A549 (cell line): ENCODE data around the gene BNIP5. TPM values are rescaled to one million over a fixed set of nuclear protein-coding genes. Genes with fewer than 3 reads are reported as not detected.

Experiments used
- ATAC-seq, 2 experiments: fragments of 200-7000 bp in 1 of 2; fragments of >200 bp in 1 of 2; cut with Nextera tagmentation in 1 of 2; cut with Tn5 transposase in 1 of 2; 3 replicates each; pipeline versions ENCODE4 v1.8.0 to v1.9.1; 2018 to 2020; ENCODE audit warnings: mild to moderate bottlenecking in 1 of 2, moderate library complexity in 1 of 2
- CTCF ChIA-PET: fragments of 300-600 bp; sonication (Branson Sonifier 250); formaldehyde crosslinking; extraction: SDS; loops from one replicate; lab custom pipeline; 2021; ENCODE audit warnings: antibody characterized with exemption, inconsistent platforms; lab: Yijun Ruan, JAX
- POLR2A ChIA-PET: fragments of 350-600 bp; formaldehyde crosslinking; extraction: SDS; loops from one replicate; lab custom pipeline; 2021; ENCODE audit warnings: antibody characterized with exemption, inconsistent platforms; lab: Yijun Ruan, JAX
- DNase-seq, 2 experiments: peaks; one replicate each; pipeline versions ENCODE4 v3.0.0 to v3.0.0-alpha.2; 2011 to 2016; ENCODE audit warnings: low read depth in 1 of 2, low spot score in 1 of 2
- FAIRE-seq: peaks from 2 replicates; lab custom pipeline; 2011; peaks lifted over from hg19 to GRCh38; lab: Jason Lieb, UNC
- H3K27ac ChIP-seq, 2 experiments: fragments of >200 bp; sonication (Bioruptor Twin); formaldehyde crosslinking; 3 replicates each; pipeline ENCODE4 v1.5.1; 2016 to 2017
- H3K4me1 ChIP-seq: fragments of >200 bp; sonication (Bioruptor Twin); formaldehyde crosslinking; 3 replicates; pipeline ENCODE4 v1.6.1; 2016
- H3K4me2 ChIP-seq: fragments of >200 bp; sonication (Bioruptor Twin); formaldehyde crosslinking; 3 replicates; pipeline ENCODE4 v1.6.1; 2016
- H3K4me3 ChIP-seq: fragments of >200 bp; sonication (Bioruptor Twin); formaldehyde crosslinking; 3 replicates; pipeline ENCODE4 v1.5.1; 2016
- H3K9me3 ChIP-seq: fragments of >200 bp; sonication (Bioruptor Twin); formaldehyde crosslinking; 3 replicates; pipeline ENCODE4 v1.6.1; 2016
- BCL3 ChIP-seq: fragments of >200 bp; sonication (Bioruptor Twin); formaldehyde crosslinking; IDR thresholded peaks from 3 replicates; pipeline ENCODE4 v1.6.1; 2016
- CBX2 ChIP-seq: fragments of 200-600 bp; sonication (generic); IDR thresholded peaks from 2 replicates; pipeline ENCODE4 v1.6.1; 2016; ENCODE audit warnings: low read depth, mild to moderate bottlenecking, borderline replicate concordance
- CBX8 ChIP-seq: fragments of 200-600 bp; sonication (generic); IDR thresholded peaks from 2 replicates; pipeline ENCODE4 v1.6.1; 2016
- CHD4 ChIP-seq: fragments of 200-600 bp; sonication (generic); IDR thresholded peaks from 2 replicates; pipeline ENCODE4 v1.6.1; 2016; ENCODE audit warnings: antibody characterized with exemption, mild to moderate bottlenecking, borderline replicate concordance
- CTCF ChIP-seq: fragments of >200 bp; sonication (Bioruptor Twin); formaldehyde crosslinking; IDR thresholded peaks from 3 replicates; pipeline ENCODE4 v1.5.1; 2016
- EHF ChIP-seq: fragments of 250-450 bp; sonication (Bioruptor Pico); IDR thresholded peaks from 2 replicates; pipeline ENCODE4 v1.5.0; 2020; ENCODE audit warnings: mild to moderate bottlenecking
- EHMT2 ChIP-seq: fragments of 200-600 bp; sonication (generic); IDR thresholded peaks from 2 replicates; pipeline ENCODE4 v1.6.1; 2016; ENCODE audit warnings: antibody characterized with exemption, low read depth, mild to moderate bottlenecking, moderate library complexity
- ESRRA ChIP-seq: fragments of 150-350 bp; IDR thresholded peaks from 2 replicates; pipeline ENCODE4 v1.6.1; 2014; ENCODE audit warnings: mild to moderate bottlenecking, low read length, borderline replicate concordance
- FOSB ChIP-seq: fragments of 250-450 bp; sonication (Bioruptor Pico); IDR thresholded peaks from 2 replicates; pipeline ENCODE4 v1.5.0; 2020; ENCODE audit warnings: mild to moderate bottlenecking, moderate library complexity
- FOSL2 ChIP-seq, 2 experiments: fragments of 450-650 bp in 1 of 2; fragments of >200 bp in 1 of 2; sonication (Bioruptor Twin) in 1 of 2; formaldehyde crosslinking; IDR thresholded peaks; 2 replicates each; pipeline versions ENCODE4 v1.5.0 to v1.6.1; 2016 to 2020; ENCODE audit warnings: mild to moderate bottlenecking in 1 of 2, moderate library complexity in 1 of 2
- FOXS1 ChIP-seq: fragments of 250-450 bp; sonication (Bioruptor Pico); IDR thresholded peaks from 2 replicates; pipeline ENCODE4 v1.5.0; 2020; ENCODE audit warnings: mild to moderate bottlenecking, moderate library complexity
- GATA3 ChIP-seq: IDR thresholded peaks from 2 replicates; pipeline ENCODE4 v1.6.1; 2012; ENCODE audit warnings: borderline replicate concordance
- HDAC2 ChIP-seq: fragments of 200-600 bp; sonication (generic); IDR thresholded peaks from 2 replicates; pipeline ENCODE4 v1.6.1; 2016
- HES2 ChIP-seq: fragments of >200 bp; sonication (Bioruptor Twin); formaldehyde crosslinking; IDR thresholded peaks from 2 replicates; pipeline ENCODE4 v1.6.1; 2016
- HOXB13 ChIP-seq: fragments of 250-450 bp; sonication (Bioruptor Pico); IDR thresholded peaks from 2 replicates; pipeline ENCODE4 v1.5.0; 2020; ENCODE audit warnings: low read depth, mild to moderate bottlenecking, moderate library complexity
- HOXB5 ChIP-seq: fragments of 250-450 bp; sonication (Bioruptor Pico); IDR thresholded peaks from 2 replicates; pipeline ENCODE4 v1.5.0; 2020; ENCODE audit warnings: mild to moderate bottlenecking, moderate library complexity
- JUN ChIP-seq, 2 experiments: fragments of >200 bp; sonication (Bioruptor Twin); formaldehyde crosslinking; IDR thresholded peaks; 2 replicates in 1 of 2; 3 replicates in 1 of 2; pipeline ENCODE4 v1.6.1; 2016 to 2017
- JUNB ChIP-seq: fragments of >200 bp; sonication (Bioruptor Twin); formaldehyde crosslinking; IDR thresholded peaks from 2 replicates; pipeline ENCODE4 v1.6.1; 2016
- KDM1A ChIP-seq: fragments of 200-600 bp; sonication (generic); IDR thresholded peaks from 2 replicates; pipeline ENCODE4 v1.6.1; 2016; ENCODE audit warnings: low read depth, mild to moderate bottlenecking
- MAZ ChIP-seq: fragments of 150-350 bp; IDR thresholded peaks from 2 replicates; pipeline ENCODE4 v1.6.1; 2014; ENCODE audit warnings: antibody characterized with exemption, low read depth, low read length, borderline replicate concordance
- NPAS2 ChIP-seq: fragments of 250-450 bp; sonication (Bioruptor Pico); IDR thresholded peaks from 2 replicates; pipeline ENCODE4 v1.8.0; 2022; ENCODE audit warnings: mild to moderate bottlenecking, moderate library complexity, borderline replicate concordance
- RNF2 ChIP-seq: fragments of 200-600 bp; sonication (generic); IDR thresholded peaks from 2 replicates; pipeline ENCODE4 v1.6.1; 2016; ENCODE audit warnings: low read depth, mild to moderate bottlenecking, antibody characterized with exemption, moderate library complexity, borderline replicate concordance
- SREBF2 ChIP-seq: fragments of 450-650 bp; IDR thresholded peaks from 2 replicates; pipeline ENCODE4 v1.6.1; 2014; ENCODE audit warnings: mild to moderate bottlenecking, moderate library complexity
- USF2 ChIP-seq: fragments of 450-650 bp; IDR thresholded peaks from 2 replicates; pipeline ENCODE4 v1.6.1; 2014; ENCODE audit warnings: antibody characterized with exemption
- ZC3H11A ChIP-seq: fragments of 450-650 bp; IDR thresholded peaks from 2 replicates; pipeline ENCODE4 v1.6.1; 2014; ENCODE audit warnings: antibody characterized with exemption, mild to moderate bottlenecking
- ZFP36 ChIP-seq: fragments of 450-650 bp; IDR thresholded peaks from 2 replicates; pipeline ENCODE4 v1.6.1; 2014; ENCODE audit warnings: borderline replicate concordance; ENCODE audit not compliant: partially characterized antibody
- ZSCAN20 ChIP-seq: fragments of 250-450 bp; sonication (Bioruptor Pico); IDR thresholded peaks from 2 replicates; pipeline ENCODE4 v1.8.0; 2022; ENCODE audit warnings: mild to moderate bottlenecking, moderate library complexity
- WGBS: methylation state at CpG from one replicate; pipeline ENCODE4 v1.1.6; 2017; ENCODE audit errors: missing lambda C conversion rate; 5-methylcytosine and 5-hydroxymethylcytosine counted together
- polyA plus RNA-seq, 4 experiments: library from polyadenylated mRNA; depleted of rRNA in 3 of 4; stranded (reverse); fragments of >200 nt; fragmentation: RNase III in 1 of 4; extraction: RNeasy Plus Mini Kit Qiagen cat#74134 plus additional on column Dnase treatment in 1 of 4; gene quantifications; 2 replicates in 3 of 4; 3 replicates in 1 of 4; pipeline ENCODE4 v1.2.3, GENCODE V29; 2011 to 2017

Gene BNIP5
- polyA plus RNA-seq, 2 of the 4 experiments (the other 2 are of a cell fraction), result not detected

- no peak for FAIRE-seq
- ATAC-seq, result no peak
- Histone ChIP-seq H3K27ac (no peak overlapping the region), H3K4me3 (no peak overlapping the region), H3K4me1 (peaks cover 7% of the 10 kb centered on the region; the same call in 2 of the 3 replicates), H3K4me2 (no peak overlapping the region), H3K9me3 (no peaks in the 10 kb centered on the region)
- TF ChIP-seq ZC3H11A, result no peak
- no peak for TF ChIP-seq JUNB
- no peak for TF ChIP-seq EHMT2
- no peak for TF ChIP-seq ESRRA
- no peak for TF ChIP-seq USF2
- TF ChIP-seq MAZ, result no peak
- no peak for TF ChIP-seq SREBF2
- TF ChIP-seq FOXS1 (CRISPR knock-in tag), result no peak
- TF ChIP-seq JUN (IDR thresholded peaks at IDR 0.05), result no peak
- TF ChIP-seq CTCF, result no peak
- TF ChIP-seq HOXB5, result no peak
- no peak for TF ChIP-seq BCL3
- no peak for TF ChIP-seq CHD4
- no peak for TF ChIP-seq CBX8
- TF ChIP-seq HOXB13, result no peak
- TF ChIP-seq GATA3, result no peak
- no peak for TF ChIP-seq FOSB
- no peak for TF ChIP-seq RNF2
- TF ChIP-seq CBX2, result no peak
- ChIA-PET CTCF (no interaction called here), POLR2A (no interaction called here)
- WGBS, result 82% methylated on average over 10 of the region's 10 CpGs
- no peak for DNase-seq
Measured at GRCh38 chr6:36378936-36379335, 42.2 kb upstream of the BNIP5 start.

- ChIA-PET CTCF (no interaction called here), POLR2A (no interaction called here)
- Histone ChIP-seq H3K4me1 (peaks cover 1% of the 10 kb centered on the region; the same call in 1 of the 3 replicates), H3K4me3 (no peak overlapping the region), H3K4me2 (no peak overlapping the region), H3K9me3 (no peaks in the 10 kb centered on the region), H3K27ac (no peak overlapping the region)
- FAIRE-seq (no peak), ATAC-seq (no peak), DNase-seq (no peak)
- 82% methylated on average over 4 of the region's 4 CpGs for whole genome bisulfite sequencing
- TF ChIP-seq ZFP36, result no peak
- TF ChIP-seq HES2, result no peak
Measured at GRCh38 chr6:36378243-36378920, 41.7 kb upstream of the BNIP5 start.

- WGBS, result 74% methylated on average over 5 of the region's 5 CpGs
- CTCF ChIA-PET, result interaction anchor here (0.6 kb wide), 1 partner anchor 33 kb away, joined by 3 read pairs; no protein-coding TSS in a partner anchor
- DNase-seq, result no peak
Measured at GRCh38 chr6:36377594-36377993, 40.9 kb upstream of the BNIP5 start.

More at GRCh38 chr6:36377594-36377993, 40.9 kb upstream of the BNIP5 start:
- Histone ChIP-seq H3K27ac (no peak overlapping the region), H3K4me2 (no peak overlapping the region), H3K4me1 (no peaks in the 10 kb centered on the region), H3K4me3 (no peak overlapping the region), H3K9me3 (no peaks in the 10 kb centered on the region)
- no peak for FAIRE-seq
- POLR2A ChIA-PET, result no interaction called here
- TF ChIP-seq FOXS1 (CRISPR knock-in tag) (no peak), KDM1A (no peak), HDAC2 (no peak), MAZ (no peak), EHMT2 (no peak), EHF (CRISPR knock-in tag) (no peak), NPAS2 (CRISPR knock-in tag) (no peak), ZSCAN20 (CRISPR knock-in tag) (no peak), FOSL2 (IDR thresholded peaks at IDR 0.05) (no peak), FOSL2 (CRISPR knock-in tag; IDR thresholded peaks at IDR 0.05) (no peak), JUNB (no peak)
- no peak for ATAC-seq
